ENCODE measurements around the gene UGT3A2. TPM values are rescaled to one million over a fixed set of nuclear protein-coding genes. Genes with fewer than 3 reads are reported as not detected.

The UGT3A2 gene
- total RNA-seq, 1 experiment from 2014 or later: 13.7 TPM

GRCh38 chr5:36009698-36010097 lies 57.0 kb downstream of the UGT3A2 start:
- H3K27ac Mint-ChIP-seq: no peak overlapping the region
- WGBS (ENCODE audit: extremely low coverage, insufficient read length, low lambda C conversion rate): no CpG with 5 or more reads among the region's 1 CpG
- no peak overlapping the region for H2BK120ac ChIP-seq (ENCODE audit: low read depth, low read length, poor library complexity, severe bottlenecking)
- H4K91ac ChIP-seq (ENCODE audit: insufficient read length, low read depth, low read length): no peak overlapping the region
- H3K23ac ChIP-seq (ENCODE audit: insufficient read length, low read depth, low read length): no peak overlapping the region
- no peak for TF ChIP-seq CTCF (conservative IDR thresholded peaks at IDR 0.05)
- no peak overlapping the region for H4K8ac ChIP-seq (replicated peaks; ENCODE audit: insufficient read length, low read depth, low read length)
- H3K27ac ChIP-seq (ENCODE audit: insufficient read length, low read depth, low read length): no peak overlapping the region
- H3K4me3 Mint-ChIP-seq: no peak overlapping the region
- no peak overlapping the region for H2AFZ ChIP-seq (ENCODE audit: low read length)
- no peaks in the 10 kb centered on the region for H3K23me2 ChIP-seq (ENCODE audit: insufficient read length, low read depth, low read length, poor library complexity, severe bottlenecking)
- no peak for DNase-seq
- H3K79me2 ChIP-seq (ENCODE audit: insufficient read depth, low read length): no peaks in the 10 kb centered on the region
- peaks cover 60 to 68% of the 10 kb centered on the region in 2 experiments for H3K9me3 Mint-ChIP-seq
- peaks cover 9 to 26% (median 19%) of the 10 kb centered on the region in 3 experiments; a peak in 5 of 7 replicates for H3K36me3 Mint-ChIP-seq (ENCODE audit: insufficient read depth in 1 of 3, low read depth in 3 of 3)
- H3K4me1 Mint-ChIP-seq: no peaks in the 10 kb centered on the region
- H3K27me3 Mint-ChIP-seq (ENCODE audit: low read depth): peaks cover 3% of the 10 kb centered on the region; the same call in 1 of the 2 replicates
- H3K18ac ChIP-seq (ENCODE audit: insufficient read length, low read depth, low read length): no peak overlapping the region
- no peaks in the 10 kb centered on the region for H3K4me1 ChIP-seq (ENCODE audit: insufficient read depth, low read length)
- H3T11ph ChIP-seq (ENCODE audit: low read length): no peak overlapping the region
- H2BK20ac ChIP-seq (ENCODE audit: low read depth, low read length, poor library complexity, severe bottlenecking): no peak overlapping the region
- no peak overlapping the region for H4K5ac ChIP-seq (ENCODE audit: insufficient read length, low read depth, low read length)
- no peak overlapping the region for H3K4ac ChIP-seq (ENCODE audit: low read depth, low read length)
- no peaks in the 10 kb centered on the region for H4K20me1 ChIP-seq (ENCODE audit: control insufficient read depth, insufficient read depth, insufficient read length)
- H3K4me2 ChIP-seq (ENCODE audit: insufficient read depth, insufficient read length, low read length): no peak overlapping the region
- no peaks in the 10 kb centered on the region for H3K27me3 ChIP-seq (ENCODE audit: insufficient read depth, low read length)
- no peak overlapping the region for H2BK15ac ChIP-seq (ENCODE audit: low read depth, low read length)
- no peak overlapping the region for H2BK12ac ChIP-seq (ENCODE audit: insufficient read length, low read depth, low read length)
- H3K79me1 ChIP-seq (ENCODE audit: insufficient read depth, low read depth, low read length, poor library complexity, severe bottlenecking): no peaks in the 10 kb centered on the region
- no peak overlapping the region for H2BK5ac ChIP-seq (ENCODE audit: insufficient read length, low read length)
- H3K14ac ChIP-seq (ENCODE audit: insufficient read depth, low read length): no peak overlapping the region
- no peak overlapping the region for H2AK5ac ChIP-seq (ENCODE audit: insufficient read length, low read length)
- no peak overlapping the region for H3K56ac ChIP-seq (ENCODE audit: insufficient read length, low read depth, low read length)
- H3K9ac ChIP-seq (ENCODE audit: extremely low read depth, insufficient read length, low read length): no peak overlapping the region
- H3K9me3 ChIP-seq (ENCODE audit: control insufficient read depth, low read depth, low read length): peaks cover 43% of the 10 kb centered on the region

Data from H9 (cell line).